ENCODE measurements around the gene TOGARAM2.

The TOGARAM2 gene

DNA sequence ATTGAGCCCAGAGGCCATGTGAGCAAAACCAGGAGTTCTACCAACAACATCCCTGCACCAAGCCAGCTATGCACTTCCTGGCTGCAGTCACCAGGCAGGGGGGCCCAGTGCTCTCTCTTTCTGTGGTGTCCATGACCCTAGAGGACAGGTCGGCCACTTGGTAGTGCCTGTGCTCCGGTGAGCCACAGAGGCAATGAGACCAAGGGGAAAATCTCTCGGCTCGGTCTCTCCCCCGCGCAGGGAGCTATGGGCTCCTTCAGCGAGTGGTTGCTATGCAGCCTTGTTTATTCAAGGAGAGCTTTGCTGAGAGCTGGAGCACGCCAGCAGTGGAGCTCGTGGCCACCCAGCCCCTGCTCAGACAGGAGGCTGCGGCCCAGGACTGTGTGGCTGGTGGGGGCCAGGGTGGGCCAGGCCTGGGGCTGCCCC is at the start of gene TOGARAM2:
TOGARAM2 (plus strand) TSS at position 283 of the 426 bp plus-strand sequence. CDS start 13,537 bp downstream, outside the sequence.
- DNase-seq = no peak

GRCh38 chr2:28934769-28935168 is 46.3 kb upstream of the TOGARAM2 start:
- no peak for DNase-seq

DNA sequence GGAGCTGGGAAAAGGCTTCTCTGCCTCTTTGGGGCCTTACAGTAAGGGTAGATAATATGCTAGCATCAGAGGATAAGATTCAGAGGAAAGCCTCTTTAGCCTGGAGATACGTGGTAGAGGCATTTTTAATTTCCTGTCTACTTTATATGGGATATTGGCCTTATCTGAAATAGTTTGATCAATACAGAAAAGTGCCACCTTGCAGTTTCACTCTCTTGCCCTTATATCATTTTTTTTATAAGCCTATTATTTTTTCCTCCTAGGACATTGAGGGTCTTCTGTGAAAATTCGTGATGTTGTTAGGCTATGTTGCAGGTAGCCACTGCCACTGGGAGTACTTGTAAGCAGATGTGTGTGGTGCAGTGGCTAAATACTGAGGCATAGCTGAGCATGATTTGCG is 40.1 kb upstream of the TOGARAM2 start:
- DNase-seq = no peak

DNA sequence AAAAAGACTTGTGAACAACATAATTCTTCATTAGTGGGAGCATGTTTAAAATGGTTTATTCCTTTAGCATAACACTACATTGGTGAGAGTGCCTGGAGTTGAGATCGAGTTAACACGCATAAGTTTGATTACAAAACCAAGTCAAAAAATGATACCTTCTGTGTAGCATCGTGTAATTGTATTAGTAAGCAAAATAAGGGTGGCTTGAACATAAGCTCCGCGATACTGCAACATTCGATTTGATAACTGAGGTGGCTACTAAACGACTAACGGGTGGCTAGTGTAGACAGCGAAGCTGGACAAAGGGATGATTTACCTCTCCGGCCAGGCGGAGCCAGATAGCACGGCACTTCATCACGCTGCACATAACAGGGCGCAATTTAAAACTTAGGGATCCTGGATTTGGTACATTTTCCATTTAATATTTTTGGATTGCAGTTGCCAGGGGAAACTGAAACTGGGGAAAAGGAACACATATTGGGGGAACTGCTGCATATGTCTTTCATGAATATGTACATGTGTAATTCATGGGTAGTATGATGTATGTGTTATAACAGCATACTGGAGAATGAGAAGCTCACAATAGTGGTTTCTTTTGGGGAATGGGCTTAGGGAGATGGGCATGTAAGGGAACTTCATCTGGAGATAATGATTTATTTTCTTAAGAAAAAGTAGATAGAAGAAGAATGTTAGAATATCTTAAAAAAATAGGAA is 36.4 kb upstream of the TOGARAM2 start:
- no peak for DNase-seq

GRCh38 chr2:28948160-28948559 is 32.9 kb upstream of the TOGARAM2 start:
- no peak for DNase-seq

DNA sequence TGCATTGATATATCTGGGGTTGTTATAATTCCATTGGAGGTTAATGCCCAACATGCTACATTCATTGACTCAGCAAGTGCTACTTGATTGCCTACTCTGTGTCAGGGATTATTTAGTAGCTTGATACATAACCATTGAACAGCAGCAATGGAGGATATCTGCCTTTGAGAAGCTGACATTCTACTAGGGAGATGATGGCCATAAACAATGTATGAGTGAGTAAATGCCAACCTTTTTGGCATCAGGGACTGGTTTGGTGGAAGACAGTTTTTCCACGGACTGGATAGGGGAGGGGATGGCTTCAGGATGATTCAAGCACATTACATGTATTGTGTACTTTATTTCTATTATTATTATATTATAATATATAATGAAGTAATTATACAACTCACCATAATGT is 31.9 kb upstream of the TOGARAM2 start:
- no peak for DNase-seq

- no peak for DNase-seq
Observed at GRCh38 chr2:28949617-28950305, 31.3 kb upstream of the TOGARAM2 start.

DNA sequence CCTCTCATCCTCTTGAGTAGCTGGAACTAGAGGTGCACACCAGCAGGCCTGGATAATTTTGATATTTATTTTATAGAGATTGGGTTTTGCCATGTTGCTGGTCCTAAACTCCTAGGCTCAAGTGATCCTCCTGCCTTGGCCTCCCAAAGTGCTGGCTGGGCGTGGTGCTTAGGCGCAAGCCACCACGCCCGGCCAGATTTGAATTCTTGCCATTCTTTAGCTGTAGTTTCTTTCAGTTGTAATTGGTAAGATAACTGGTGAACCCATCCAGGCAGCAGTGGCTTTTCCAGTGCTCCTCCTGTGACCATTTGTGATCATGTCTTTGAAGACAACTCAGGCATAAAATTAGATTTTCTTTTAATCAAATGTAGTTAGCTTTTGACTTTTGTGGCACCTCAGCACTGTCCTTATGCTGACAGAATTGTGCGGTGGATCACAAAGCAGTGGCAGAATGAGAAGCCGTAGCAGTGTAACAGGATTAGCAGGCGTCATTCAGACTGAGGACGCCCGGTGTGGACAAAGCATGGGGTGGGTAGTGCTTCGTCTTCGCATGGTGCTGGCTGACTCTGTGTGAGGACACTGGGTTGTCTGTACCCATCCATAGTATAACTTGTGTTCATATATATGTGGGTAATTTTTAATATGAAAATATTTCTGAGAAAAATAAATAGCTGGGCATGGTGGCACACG is 30.0 kb upstream of the TOGARAM2 start:
- no peak for DNase-seq

DNA sequence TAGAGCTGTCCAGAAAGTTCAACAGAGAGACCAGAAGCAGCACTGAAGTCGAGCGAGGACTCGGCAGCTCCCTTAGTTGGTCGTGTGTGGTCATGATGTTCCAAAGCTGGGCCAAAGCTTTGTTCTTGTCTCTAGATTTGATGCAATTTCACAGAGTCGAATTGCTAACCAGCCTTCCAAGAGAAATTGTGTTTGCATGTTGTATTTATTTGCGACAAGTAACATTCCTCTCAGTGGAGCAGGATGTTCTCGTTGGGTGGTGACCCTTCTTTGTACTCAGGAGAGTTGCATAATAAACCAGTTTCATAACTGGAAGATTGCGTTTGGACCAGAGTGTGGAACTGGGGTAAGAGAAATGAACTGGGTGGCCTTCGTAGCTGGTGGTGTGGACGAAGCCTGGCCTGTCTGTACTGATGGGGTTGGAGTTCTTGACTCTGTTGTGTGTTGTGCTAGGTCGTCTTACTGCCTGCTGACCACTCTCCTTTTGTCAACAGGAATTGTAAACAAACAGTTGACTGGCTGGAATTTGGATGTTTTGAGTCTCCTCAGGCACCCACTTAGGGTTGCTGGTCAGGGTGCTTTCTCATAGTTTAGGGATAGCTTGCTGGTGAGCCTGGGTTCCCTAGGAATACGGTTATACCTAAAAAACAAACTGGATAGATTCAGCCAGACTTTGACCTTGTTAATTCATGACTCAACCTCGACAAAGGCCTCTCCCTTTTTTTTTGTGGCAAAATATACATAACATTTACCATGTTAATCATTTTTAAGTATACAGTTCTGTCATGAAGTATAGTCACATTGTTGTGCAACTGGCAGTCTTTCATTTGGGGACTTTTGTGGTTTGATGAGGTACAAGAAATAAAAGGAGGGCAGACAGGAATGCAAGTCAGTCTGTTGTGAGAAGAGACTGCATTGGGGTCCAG is 28.9 kb upstream of the TOGARAM2 start:
- DNase-seq = no peak

GRCh38 chr2:28952836-28953211 is 28.3 kb upstream of the TOGARAM2 start:
- peak; percentile 70 for DNase-seq

- DNase-seq = no peak
Observed at GRCh38 chr2:28955467-28955866, 25.6 kb upstream of the TOGARAM2 start.

DNA sequence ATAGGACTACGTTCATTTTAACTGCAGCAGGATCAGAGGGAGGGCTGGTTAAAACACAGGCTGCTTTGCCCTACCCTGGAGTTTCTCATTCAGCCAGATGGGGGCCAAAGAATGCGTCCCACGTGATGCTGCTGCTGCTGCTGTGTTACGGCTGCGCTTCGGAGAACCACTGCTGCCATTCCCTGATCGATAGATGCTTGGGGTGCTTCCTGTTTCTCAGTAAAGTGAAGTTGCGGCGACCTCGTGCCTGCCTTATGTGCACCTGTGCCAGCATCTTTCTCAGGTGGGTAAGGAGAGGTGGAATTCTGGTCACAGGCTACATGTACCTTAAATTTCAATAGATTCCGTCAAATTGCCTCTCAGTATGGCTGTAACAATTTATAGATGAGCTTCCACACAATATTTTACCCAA is 24.7 kb upstream of the TOGARAM2 start:
- no peak for DNase-seq

GRCh38 chr2:28956890-28957289 is 24.2 kb upstream of the TOGARAM2 start:
- DNase-seq = peak; percentile 35

GRCh38 chr2:28958689-28959088 is 22.4 kb upstream of the TOGARAM2 start:
- peak; percentile 86 for DNase-seq

DNA sequence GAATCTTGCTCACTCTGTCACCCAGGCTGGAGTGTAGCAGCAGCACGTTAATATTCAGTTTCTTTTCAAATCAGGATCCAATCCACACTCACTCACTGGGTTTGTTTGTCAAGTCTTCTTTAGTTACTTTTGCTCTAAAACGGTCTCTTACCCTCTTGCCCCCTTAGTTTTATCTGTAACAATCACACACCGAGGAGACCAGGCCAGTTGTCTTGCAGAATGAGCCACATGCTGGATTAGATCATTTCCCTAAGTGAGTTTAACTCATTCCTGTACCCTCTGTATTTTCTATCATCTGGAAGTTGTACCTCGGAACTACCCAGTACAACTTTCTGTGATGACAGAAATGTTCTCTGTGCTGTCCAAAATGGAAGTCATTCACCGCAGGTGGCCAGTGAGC is 20.7 kb upstream of the TOGARAM2 start:
- no peak for DNase-seq

DNA sequence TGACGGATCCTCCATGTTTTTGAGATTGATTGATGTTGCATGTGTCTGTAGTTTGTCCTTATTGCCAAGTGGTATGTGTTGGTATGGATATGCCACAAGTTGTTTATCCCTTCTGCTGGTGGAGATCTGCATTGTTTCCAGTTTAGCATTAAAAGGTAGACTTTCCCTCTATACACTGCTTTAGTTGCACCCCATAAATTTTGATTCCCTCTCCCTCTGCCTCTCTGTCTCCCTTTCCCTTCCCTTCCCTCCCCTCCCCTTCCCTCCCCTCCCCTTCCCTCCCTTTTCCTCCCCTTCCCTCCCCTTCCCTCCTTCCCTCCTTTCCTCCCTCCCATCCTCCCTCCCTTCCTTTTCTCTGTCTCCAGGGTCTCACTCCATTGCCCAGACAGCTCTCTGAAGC is 18.6 kb upstream of the TOGARAM2 start:
- DNase-seq = no peak

GRCh38 chr2:28970464-28971160 is 10.5 kb upstream of the TOGARAM2 start:
- no peak for DNase-seq

GRCh38 chr2:28972778-28973335 is 8.2 kb upstream of the TOGARAM2 start:
- DNase-seq = no peak

- DNase-seq = no peak
Observed at GRCh38 chr2:28974252-28974651, 6.8 kb upstream of the TOGARAM2 start.

DNA sequence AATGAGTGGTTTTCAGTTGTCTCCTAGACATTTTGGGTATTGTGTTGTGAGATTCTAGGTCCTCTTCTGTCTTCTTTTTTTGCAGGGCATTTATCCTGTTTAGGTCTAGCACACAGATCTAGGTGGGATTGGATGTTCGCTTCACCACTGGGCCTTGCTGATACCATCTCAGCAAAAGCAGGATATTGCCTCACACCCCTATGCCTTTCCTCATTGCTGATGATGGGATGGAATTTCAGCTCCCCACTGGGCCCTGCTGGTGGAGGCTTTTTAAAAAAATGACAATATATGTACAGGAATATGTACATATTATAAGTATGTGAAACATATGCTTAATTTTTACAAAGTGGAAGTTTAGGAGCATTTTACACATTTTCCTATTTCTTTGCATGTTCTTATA is 5.4 kb upstream of the TOGARAM2 start:
- DNase-seq = no peak

DNA sequence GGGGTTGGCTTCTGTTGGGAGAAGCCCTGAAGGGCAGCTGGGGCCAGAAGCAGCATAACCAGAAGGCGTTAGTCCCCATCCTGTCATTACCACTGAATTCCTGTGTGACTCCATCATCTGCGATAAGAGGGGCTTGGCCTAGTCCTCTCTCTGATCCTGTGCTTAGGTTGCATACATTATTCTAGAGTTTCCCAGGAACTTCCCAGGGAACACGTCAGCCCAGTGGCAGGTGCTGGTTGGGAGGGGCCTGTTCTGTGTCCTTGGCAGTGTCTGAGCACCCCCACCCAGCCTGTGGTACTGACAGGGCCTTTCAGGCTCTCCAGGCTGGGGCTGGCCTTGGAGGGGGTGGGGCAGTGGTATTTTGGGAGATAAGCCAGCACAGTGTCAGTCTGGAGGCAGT is 4.5 kb upstream of the TOGARAM2 start:
- no peak for DNase-seq

Data from NCI-H2171 (cell line).